Stimulated activated CD8-positive, alpha-beta memory T cell treated with anti-CD3 and anti-CD28 coated beads, Interleukin-15, amount 100 ng/mL, for 1 hour (primary cell): ENCODE measurements around the gene CRX.
A peak's percentile ranks its signal among the peaks of the same experiment; 100 is the strongest.
"Not testable (repeated sequence)": the region's sequence is repeated elsewhere in the genome, so short reads cannot be mapped to it uniquely, and the experiment has no call there.

Source experiments
- DNase-seq: peaks from one replicate; pipeline ENCODE4 v3.0.0-alpha.2; 2020; ENCODE audit warnings: low read depth

Gene CRX

GRCh38 chr19:47803671-47804070 is 18.1 kb upstream of the CRX start:
- not testable (repeated sequence) for DNase-seq

GRCh38 chr19:47804451-47804850 is 17.3 kb upstream of the CRX start, which contains the start of gene TPRX1:
Gene TPRX1, minus strand, starts transcription at chr19:47804551. Its CDS starts 12 bp downstream, at chr19:47804539.
- not testable (repeated sequence) for DNase-seq

- no peak for DNase-seq
These were observed 16.4 kb upstream of the CRX start for GRCh38 chr19:47805313-47805712.

GRCh38 chr19:47806435-47806834 is 15.3 kb upstream of the CRX start:
- DNase-seq = no peak

- peak; percentile 68 for DNase-seq
These were observed 8.3 kb upstream of the CRX start for GRCh38 chr19:47813304-47813994.

GRCh38 chr19:47813995-47814328 is 7.8 kb upstream of the CRX start:
- no peak for DNase-seq

GRCh38 chr19:47816270-47816669 is 5.5 kb upstream of the CRX start:
- not testable (repeated sequence) for DNase-seq

GRCh38 chr19:47818221-47818620 is 3.5 kb upstream of the CRX start:
- DNase-seq = not testable (repeated sequence)

- DNase-seq = no peak
These were observed 1.9 kb upstream of the CRX start for GRCh38 chr19:47819858-47820257.

GRCh38 chr19:47820410-47820809 is 1.3 kb upstream of the CRX start:
- no peak for DNase-seq

- DNase-seq = no peak
These were observed 2.7 kb downstream of the CRX start for GRCh38 chr19:47824396-47824795.

GRCh38 chr19:47826800-47827199 is 5.1 kb downstream of the CRX start:
- DNase-seq = no peak

GRCh38 chr19:47832723-47833122 is 11.0 kb downstream of the CRX start:
- DNase-seq = no peak

- no peak for DNase-seq
These were observed 14.3 kb downstream of the CRX start for GRCh38 chr19:47836038-47836437.

GRCh38 chr19:47839411-47839810 is 17.7 kb downstream of the CRX start:
- no peak for DNase-seq

GRCh38 chr19:47839913-47840312 is 18.2 kb downstream of the CRX start:
- no peak for DNase-seq

GRCh38 chr19:47842941-47843340 is 21.2 kb downstream of the CRX start:
- no peak for DNase-seq

- no peak for DNase-seq
These were observed 26.7 kb downstream of the CRX start for GRCh38 chr19:47848425-47848822.

- no peak for DNase-seq
These were observed 27.2 kb downstream of the CRX start for GRCh38 chr19:47848823-47849473.

GRCh38 chr19:47853003-47853402 is 31.3 kb downstream of the CRX start:
- no peak for DNase-seq

- DNase-seq = no peak
These were observed 32.7 kb downstream of the CRX start for GRCh38 chr19:47854459-47854858.

- not testable (repeated sequence) for DNase-seq
These were observed 36.5 kb downstream of the CRX start for GRCh38 chr19:47858231-47858630.

GRCh38 chr19:47858646-47859285 is 37.0 kb downstream of the CRX start, which contains the start of gene TPRX2:
Gene TPRX2, plus strand, starts transcription at chr19:47859235. Its CDS starts 12 bp downstream, at chr19:47859247.
- not testable (repeated sequence) for DNase-seq
